ENCODE results near the gene MS4A4A.

MS4A4A gene

DNA sequence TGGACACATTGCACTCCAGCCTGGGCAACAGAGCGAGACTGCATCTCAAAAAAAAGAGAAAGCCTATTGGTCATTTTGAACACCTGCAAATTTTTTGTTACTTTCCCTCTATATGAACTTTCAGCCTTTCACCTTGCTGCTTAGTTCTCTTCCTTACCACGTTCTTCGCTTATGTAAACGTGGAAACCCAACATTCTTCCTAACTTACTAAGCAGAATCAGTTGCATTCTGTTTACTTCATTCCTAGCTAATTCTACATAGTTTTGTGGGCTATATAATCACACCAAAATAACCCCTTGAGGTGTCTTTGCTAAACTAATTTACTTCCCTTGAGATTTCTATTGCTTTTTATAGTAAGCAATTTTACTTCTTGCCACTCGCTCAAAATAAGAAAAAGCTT, 23.2 kb downstream of the MS4A4A start:
- DNase-seq (ENCODE audit: low spot score): no peak

- no peak for DNase-seq (ENCODE audit: low spot score)
These were observed 25.6 kb downstream of the MS4A4A start for GRCh38 chr11:60305906-60306619.

GRCh38 chr11:60307507-60308195, 27.2 kb downstream of the MS4A4A start:
- DNase-seq (ENCODE audit: low spot score): no peak

GRCh38 chr11:60310407-60310998, 30.0 kb downstream of the MS4A4A start:
- DNase-seq (ENCODE audit: low spot score): no peak

GRCh38 chr11:60314635-60315321, 34.3 kb downstream of the MS4A4A start:
- no peak for DNase-seq (ENCODE audit: low spot score)

DNA sequence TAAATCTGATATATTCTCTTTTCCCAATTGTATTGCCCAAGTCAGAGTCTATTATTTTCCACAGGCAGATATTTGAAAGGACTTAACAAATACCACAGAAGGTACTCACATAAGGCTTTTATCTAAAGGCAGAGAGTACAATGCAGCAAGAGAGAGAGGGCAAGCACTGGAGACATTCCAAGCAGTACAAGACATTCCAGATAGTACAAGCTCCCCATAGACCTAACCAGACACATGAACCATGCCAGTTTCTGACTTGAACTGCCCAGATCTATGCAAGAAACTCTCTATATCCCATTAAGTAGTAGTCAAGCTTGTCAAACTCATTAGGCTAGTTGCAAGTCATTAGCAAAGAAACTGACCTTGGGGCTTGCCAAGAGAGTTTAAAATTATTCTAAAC, 35.4 kb downstream of the MS4A4A start:
- no peak for DNase-seq (ENCODE audit: low spot score)

DNA sequence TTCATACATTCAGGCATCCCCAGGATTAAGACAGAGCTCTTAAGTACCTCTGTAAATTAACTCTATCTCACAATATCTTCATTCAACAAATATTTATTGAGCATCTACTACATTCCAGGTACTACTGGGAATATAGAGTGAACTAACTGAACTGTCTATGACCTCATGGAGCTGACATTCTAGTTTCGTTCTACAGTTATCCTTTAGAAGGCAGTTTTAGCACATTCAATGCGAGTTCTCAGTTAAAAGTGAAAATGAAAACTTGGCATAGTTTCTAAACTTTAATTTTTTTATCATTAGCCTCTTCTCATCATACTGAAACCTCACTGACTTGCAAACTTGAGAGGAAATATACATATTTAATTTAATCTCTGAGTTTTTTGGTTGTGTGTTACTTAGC, 35.9 kb downstream of the MS4A4A start:
- no peak for DNase-seq (ENCODE audit: low spot score)

- DNase-seq (ENCODE audit: low spot score): no peak
These were observed 38.3 kb downstream of the MS4A4A start for GRCh38 chr11:60318726-60319125.

GRCh38 chr11:60321051-60321450, 40.6 kb downstream of the MS4A4A start:
- DNase-seq (ENCODE audit: low spot score): no peak

DNA sequence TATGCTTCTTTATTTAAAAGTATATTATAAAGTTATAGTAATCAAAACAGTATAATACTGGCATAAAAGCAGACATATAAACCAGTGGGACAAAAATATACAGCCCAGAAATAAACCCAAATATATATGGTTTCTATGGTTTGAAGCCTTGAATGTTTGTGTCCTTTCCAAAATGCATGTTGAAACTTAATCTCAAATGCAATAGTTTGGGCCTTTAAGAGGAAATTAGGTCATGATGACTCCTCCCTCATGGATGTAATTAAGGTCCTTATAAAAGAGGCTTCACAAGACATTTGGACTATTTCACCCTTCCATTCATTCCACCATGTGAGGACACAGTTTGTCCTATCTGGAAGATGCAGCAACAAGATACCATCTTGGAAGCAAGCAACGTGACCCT, 46.5 kb downstream of the MS4A4A start, which contains the start of gene MS4A6E:
Gene MS4A6E, plus strand, starts transcription at position 301 of the 400 bp plus-strand sequence. CDS start 7,641 bp downstream, outside the sequence.
- DNase-seq (ENCODE audit: low spot score): no peak

DNA sequence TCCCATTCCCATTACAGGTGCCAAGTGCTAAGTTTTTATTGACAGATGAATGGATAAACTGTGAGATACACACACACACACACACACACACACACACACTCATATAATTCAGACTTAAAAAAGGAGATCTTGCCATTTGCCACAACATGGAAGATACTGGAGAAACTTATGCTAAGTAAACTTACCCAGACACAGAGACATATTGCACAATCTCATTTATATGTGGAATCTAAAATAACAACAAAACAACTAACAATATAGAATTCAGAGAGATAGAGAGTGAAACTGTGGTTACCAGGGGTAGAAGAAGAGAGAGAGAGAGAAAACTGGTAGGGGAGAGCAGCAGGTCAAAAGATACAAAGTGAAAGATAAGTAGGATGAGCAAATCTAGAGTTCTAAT, 48.0 kb downstream of the MS4A4A start:
- no peak for DNase-seq (ENCODE audit: low spot score)

DNA sequence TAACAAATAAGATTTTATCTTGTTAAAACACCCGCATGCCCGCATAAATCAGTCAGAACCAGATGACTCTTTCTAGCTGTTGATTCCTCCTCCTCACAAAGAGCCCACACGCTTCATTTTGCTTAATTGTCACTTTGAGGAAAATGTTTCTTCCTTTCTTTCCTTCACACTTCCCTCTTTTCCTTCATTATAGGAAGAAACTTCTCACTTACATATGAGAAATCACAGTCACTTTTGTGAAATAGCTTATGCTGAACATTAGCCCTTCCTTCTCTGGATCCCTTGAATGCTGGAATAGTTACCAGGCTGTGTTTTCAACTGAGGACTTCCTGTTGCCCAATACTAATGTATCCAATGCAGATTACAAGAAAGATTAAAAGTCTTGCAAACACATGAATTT, 52.4 kb downstream of the MS4A4A start:
- no peak for DNase-seq (ENCODE audit: low spot score)

GRCh38 chr11:60334005-60334620, 53.6 kb downstream of the MS4A4A start:
- DNase-seq (ENCODE audit: low spot score): peak; percentile 14

DNA sequence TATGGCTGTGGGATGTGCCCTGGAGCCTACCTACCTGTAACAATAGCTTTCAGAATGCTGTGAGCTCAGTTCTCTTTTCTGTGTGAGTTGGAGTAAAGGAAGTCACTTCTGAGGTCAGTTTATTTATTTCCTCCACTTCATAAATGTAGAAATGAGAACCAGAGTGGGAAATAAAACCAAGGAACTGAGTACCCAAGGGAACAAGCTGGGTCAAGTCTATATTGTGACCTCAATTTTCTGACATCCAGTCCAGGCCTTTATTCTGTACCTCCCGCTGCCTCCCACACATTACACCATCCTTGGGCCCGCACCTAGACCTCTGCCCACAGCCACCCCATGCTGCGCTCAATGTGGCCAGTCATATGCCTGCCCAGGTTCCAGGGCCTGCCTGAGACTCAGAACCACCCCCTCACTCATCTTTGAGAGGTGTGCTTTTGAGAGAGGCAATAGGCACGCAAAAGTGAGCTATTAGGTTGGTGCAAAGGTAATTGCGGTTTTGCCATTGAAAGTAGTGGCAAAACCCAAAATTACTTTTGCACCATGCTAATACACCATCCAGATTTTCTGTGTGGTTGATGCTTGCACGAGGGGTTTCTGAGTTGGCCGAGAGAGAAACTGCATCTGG, 56.4 kb downstream of the MS4A4A start:
- no peak for DNase-seq (ENCODE audit: low spot score)

- no peak for DNase-seq (ENCODE audit: low spot score)
These were observed 57.6 kb downstream of the MS4A4A start for GRCh38 chr11:60338053-60338452.

- no peak for DNase-seq (ENCODE audit: low spot score)
These were observed 58.9 kb downstream of the MS4A4A start for GRCh38 chr11:60339356-60339755.

GRCh38 chr11:60343094-60343704, 62.7 kb downstream of the MS4A4A start:
- DNase-seq (ENCODE audit: low spot score): no peak

DNA sequence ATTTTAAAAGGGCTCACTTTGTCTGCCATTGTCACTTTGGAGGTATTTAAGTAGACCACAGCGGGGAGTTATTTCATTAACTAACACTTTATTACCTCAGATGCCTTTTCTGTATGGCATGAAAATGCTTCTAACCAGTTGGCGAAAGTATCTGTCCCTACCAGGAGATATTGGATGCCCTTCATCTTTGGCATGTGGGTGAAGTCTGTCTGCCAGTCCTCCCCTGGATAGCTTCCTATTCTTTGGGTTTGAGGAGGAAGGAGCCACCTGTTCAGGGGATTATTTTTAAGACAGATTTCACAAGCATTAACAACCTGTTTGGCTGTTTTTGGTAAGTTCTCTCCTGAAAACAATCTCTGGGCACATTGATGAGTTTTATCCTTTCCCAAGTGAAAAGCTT, 63.7 kb downstream of the MS4A4A start:
- no peak for DNase-seq (ENCODE audit: low spot score)

DNA sequence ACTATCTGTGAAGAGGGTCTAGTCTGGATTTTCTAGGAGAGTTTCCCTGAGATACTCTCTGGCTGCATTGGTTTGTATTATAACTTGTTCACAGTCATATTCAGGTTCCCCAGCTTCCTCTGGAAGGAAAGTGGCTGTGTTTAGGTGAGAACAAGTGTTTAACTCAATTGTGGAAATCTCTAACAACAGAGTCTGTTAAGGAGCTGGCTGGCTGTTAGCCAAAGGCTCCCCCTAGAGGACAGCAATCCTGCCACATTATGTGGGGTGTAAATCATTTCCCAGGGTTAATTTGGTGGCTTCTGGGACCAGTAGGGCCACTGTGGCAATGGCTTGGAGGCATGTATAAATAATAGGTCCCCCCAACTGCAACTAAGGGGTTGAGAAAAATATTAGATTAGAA, 65.0 kb downstream of the MS4A4A start:
- no peak for DNase-seq (ENCODE audit: low spot score)

DNA sequence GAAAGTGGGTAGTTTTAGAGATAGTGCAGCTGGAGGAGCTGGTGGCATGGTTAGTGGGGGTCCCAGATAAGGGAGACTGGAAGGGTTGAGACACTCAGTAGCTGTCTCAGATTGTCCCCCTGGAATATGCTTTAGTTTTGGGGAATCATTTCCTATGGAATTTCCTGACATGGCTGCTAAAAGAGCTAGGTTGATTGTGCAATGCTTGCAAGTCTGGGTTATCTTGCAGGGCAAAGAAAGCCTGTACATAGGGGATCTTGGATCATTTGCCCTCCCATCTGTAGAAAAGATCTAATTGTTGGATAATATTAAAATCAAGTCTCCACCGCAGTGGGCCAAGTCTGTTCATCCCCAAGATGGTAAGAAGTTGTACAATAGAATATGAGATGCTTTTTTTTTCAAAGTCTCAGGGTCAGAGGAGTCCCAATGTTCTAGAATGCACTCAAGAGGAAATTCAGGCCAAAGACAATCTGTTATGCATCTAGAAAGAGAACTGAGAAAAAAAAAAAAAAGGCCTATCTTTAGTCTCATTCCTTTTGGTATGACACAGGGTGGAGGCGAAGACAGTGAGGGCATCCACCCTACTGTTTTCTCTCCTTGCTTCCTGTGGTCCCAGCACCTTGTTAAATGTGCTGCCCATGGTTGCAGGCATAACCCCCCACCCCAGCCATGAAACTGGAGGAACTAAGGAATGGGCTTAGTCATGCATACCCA, 66.8 kb downstream of the MS4A4A start:
- DNase-seq (ENCODE audit: low spot score): no peak

GRCh38 chr11:60348116-60348515, 67.7 kb downstream of the MS4A4A start:
- no peak for DNase-seq (ENCODE audit: low spot score)
